PC-3 (cell line): ENCODE results near the gene ZNF705A.
"Not testable (repeated sequence)": the region's sequence is repeated elsewhere in the genome, so short reads cannot be mapped to it uniquely, and the experiment has no call there.

Experiments used
- CTCF ChIP-seq: fragments of 300-600 bp; sonication (generic); conservative IDR thresholded peaks from 2 replicates; pipeline ENCODE4 v1.5.1; 2017; ENCODE audit warnings: antibody characterized with exemption, low read depth, mild to moderate bottlenecking, low read length
- EZH2 ChIP-seq: fragments of 300-600 bp; sonication (generic); IDR thresholded peaks from one replicate; pipeline ENCODE4 v1.6.1; 2017; ENCODE audit warnings: antibody characterized with exemption, mild to moderate bottlenecking, low read length; ENCODE audit not compliant: unreplicated experiment

- TF ChIP-seq CTCF, EZH2: not testable (repeated sequence)
Observed at GRCh38 chr12:8223646-8224045, 66.8 kb downstream of the ZNF705A start.
